Stimulated activated CD4-positive, alpha-beta T cell treated with anti-CD3 and anti-CD28 coated beads, Interleukin-1b, Interleukin-23, amount 100 ng/mL, for 4 hours (primary cell): ENCODE data around the gene CSF3R.
A peak's percentile ranks its signal among the peaks of the same experiment; 100 is the strongest.

Experiments used
- DNase-seq, 2 donors: peaks; one replicate each; pipeline ENCODE4 v3.0.0-alpha.2; 2020; ENCODE audit warnings: low read depth in 2 of 2

CSF3R gene

DNA sequence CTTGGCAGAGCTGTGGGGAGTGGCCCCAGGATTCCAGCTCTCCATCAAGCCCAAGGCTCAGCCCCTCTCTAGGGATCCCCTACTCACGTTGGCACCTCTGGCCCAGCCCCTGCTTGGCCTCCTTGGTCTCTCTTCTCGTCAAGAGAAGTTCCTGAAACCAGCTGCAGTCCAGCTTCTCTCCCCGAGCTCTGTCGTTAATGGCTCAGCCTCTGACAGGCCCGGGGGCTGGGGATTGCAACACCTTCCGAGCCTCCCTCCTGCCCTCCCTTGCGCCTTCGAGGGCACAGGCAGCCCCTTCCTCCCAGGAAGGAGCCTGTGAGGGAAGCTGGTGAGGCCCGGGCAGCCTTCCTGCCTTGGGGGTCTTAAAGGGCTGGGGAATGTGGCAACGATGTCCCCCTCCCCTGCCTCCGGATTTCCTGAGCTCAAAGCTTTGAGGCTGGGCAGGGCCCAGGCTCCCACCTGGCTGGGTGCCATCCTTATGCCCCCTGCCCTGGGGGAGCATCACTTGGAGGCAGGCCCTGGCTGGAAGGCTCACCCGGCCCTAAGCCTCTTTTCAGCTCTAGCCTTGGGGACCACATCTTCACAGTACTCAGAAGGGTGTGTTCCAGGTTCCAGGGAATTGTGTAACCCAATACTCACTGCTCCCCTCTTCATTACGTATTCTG is at the start of gene CSF3R:
TSS of gene CSF3R (minus strand) at position 190 of the 665 bp plus-strand sequence. CDS start 3,417 bp downstream, outside the sequence.
- DNase-seq = no peak

DNA sequence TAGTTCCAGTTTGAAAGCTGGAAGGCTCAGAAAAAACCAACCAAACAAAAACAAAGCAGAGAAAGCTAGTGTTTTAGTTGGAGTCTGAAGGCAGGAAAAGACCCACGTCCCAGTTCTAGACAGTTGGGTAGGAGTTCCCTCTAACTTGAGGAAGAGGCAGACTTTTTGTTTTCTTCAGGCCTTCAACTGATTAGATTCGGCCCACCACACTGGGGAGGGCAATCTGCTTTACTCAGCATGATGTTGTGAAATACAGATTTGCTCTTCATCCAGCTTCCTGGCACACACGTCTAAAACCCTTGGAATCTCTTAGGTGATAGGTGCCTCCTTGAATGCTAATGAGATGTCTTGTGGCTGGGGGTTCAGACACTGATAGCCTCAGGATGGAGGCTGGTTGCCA is 49.1 kb upstream of the CSF3R start:
- DNase-seq = no peak

DNA sequence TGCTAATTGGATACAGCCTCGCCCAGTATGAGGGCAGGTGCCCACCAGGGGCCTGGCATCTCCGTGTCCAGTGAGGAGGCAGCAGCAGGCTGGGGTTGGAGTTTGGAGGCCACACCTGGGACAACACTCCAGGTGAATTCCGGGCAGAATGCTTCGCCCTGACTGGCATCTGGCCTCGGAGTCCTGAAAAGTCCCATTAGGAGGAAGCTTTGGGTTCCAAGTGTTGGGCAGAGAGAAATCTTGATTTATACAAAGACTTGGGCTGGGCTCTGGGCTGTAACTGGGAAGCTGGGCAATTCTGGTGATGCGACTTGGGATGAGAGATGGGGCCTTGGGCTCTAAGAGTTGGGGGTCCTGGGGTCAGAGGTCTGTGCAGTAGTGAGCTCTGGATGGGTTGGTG is 48.1 kb upstream of the CSF3R start:
- no peak for DNase-seq

DNA sequence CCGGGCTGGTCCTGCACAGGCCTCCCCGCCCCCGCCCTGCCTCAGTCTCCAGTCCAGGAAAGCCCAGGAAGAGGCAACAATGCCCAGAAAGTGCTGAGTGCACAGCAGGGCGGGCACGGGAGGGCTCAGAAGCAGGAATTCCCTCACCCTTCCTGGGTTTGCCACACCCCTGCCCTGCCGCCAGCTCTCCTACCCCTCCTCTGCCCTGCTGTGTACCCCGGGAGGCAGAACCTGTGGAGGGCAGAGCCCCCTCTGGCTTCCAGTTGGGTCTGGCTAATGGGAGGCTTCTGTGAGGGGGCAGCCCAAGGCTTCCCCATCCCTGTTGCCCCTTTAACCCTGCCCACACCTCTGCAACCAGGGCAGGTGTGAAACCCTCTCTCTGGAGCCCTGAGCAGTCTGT is 47.5 kb upstream of the CSF3R start:
- no peak for DNase-seq

DNA sequence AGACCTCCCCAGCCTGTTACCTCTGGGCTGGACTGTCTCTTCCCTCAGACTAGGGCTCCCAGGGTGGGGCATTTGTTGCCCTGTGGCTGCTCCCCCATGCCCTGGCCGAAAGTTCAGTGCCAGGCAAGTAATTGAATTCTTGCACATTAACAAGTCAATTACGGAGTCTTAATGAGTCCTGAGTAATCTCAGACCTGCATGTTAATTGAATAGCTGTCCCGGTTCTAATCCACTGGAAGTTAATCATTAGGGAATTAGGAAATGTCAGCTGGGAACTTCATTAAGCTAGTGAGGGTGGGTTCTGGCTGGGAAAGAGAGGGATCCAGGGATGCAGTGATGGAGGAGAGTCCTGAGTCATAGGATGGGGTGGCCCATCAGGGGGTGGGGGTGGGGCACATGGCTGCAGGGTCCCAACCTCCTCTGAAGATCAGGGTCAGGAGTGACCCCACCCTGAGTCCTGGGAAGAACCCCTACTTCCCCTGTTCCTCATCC is 47.1 kb upstream of the CSF3R start:
- no peak for DNase-seq

DNA sequence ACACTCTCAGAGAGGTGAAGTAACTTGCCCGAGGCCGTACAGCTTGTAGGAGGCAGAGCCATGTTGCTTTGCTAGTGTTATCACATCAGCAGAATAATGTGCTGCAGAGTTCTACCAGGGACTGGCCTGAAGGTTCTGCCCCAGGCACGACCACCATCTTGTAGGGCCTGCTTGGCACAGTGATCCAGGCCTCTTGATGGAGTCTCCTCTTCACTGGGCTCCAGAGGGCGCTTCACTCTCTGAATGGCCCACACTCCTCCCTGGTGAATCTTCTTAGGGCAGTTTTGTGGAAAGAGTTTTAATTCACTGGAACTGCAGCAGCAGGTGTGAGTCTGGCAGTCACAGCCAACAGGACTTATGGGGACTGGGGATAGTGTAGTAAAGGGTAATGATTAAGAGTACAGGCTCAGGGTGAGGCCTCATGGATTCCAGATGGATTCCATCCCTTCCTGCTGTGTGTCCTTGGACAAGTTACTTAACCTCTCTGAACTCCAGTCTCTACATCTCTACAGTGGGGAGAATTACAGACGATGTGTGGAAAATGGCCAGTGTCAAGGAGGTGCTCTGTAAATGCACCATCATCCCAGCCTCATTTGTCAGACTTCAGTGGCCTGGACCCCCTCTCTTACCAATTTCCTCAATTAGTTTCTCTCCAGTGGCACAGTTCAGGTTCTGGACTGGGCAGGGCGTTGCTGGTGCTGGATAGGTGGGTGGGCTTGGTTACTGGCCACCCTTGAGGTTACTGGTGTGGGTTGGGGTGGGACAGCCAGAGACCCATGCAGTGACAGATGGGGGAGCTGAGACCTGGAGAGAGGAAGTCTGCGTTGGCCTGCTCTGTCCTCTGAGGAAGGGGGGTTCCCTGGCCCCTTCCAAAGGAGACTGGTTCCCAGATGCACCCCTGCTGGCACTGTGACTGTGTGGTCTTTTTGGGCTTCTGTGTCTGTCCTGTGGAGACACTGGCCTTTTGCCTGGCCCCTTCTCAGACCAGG is 45.9 kb upstream of the CSF3R start:
- DNase-seq = no peak

DNA sequence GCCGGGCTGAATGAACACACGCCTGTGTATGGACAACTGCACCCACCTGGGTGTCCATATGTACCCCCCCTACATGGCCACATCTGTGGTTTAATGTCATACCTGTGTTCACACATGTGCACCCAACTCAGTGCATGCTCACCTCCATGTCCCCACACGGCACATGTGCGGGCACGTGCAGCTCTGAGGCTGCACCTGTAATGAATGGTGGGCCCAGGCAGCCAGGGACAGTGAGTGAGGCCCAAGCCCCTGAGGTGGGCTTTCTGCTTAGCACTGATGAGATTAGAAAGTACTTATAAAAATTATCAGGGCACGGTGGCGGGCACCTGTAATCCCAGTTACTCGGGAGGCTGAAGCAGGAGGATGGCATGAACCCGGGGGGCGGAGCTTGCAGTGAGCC is 42.5 kb upstream of the CSF3R start:
- DNase-seq = no peak

DNA sequence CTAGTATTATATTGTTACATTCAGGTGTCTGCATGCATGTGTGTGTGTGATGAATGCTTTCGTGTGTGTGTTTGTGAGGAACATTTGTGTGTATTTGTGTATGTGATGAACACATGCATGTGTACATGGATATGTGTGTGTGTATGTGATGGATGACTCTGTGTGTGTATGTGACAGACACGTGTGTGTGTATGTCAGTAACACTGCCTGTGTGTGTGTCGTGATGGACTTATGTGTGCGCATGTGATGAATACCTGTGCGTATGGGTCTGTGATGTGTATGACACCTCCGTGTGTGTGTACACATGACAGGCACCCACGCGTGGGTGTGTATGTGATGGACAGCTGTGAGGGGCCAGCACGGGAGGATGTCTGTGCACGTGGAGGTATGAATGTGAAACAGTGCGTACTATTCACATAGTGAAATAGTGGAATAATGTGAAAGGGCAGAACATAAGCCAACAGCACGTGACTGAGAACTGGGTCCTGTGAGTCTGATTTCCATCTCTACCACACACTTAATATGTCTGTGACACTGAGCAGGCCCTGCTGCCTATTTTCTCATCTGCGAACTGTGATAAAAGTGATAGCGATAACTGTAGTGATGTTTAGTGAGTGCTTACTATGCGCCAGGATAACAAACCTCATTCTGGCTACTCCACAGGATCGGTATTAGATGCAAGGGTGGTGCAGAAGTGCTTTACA is 41.8 kb upstream of the CSF3R start:
- DNase-seq = no peak

DNA sequence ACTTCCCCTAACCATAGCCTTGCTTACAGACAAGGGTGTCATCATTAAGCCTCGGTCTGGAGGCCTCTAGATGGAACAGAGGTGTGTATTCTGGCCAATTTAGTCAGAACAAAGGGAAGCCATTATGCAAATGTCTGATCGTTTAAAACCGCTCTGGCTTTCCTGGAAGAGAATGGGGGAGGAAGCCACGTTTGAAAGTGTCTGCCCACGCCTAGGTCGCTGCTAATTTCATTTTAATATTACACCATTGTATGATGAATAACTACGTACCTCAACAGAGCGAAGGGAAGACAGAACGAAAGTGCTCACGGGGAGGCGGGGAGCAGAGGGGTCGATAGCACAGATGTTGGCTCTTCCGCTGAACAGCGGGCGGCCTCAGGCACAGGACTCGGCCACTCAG is 41.1 kb upstream of the CSF3R start:
- DNase-seq = peak; percentile 5 to 12

DNA sequence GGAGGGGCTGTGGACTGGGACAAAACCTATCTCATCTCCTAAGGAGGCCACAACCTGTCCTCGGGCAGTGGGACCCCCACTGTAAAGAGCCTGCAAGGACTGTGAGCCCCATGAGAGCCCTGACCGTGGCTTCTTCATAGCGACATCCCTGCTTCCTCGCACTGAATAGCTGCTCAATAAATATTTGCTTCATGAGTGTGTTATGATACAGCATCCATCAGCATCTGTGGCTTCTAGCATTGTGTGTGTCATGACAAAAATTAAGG is 40.5 kb upstream of the CSF3R start:
- no peak for DNase-seq

DNA sequence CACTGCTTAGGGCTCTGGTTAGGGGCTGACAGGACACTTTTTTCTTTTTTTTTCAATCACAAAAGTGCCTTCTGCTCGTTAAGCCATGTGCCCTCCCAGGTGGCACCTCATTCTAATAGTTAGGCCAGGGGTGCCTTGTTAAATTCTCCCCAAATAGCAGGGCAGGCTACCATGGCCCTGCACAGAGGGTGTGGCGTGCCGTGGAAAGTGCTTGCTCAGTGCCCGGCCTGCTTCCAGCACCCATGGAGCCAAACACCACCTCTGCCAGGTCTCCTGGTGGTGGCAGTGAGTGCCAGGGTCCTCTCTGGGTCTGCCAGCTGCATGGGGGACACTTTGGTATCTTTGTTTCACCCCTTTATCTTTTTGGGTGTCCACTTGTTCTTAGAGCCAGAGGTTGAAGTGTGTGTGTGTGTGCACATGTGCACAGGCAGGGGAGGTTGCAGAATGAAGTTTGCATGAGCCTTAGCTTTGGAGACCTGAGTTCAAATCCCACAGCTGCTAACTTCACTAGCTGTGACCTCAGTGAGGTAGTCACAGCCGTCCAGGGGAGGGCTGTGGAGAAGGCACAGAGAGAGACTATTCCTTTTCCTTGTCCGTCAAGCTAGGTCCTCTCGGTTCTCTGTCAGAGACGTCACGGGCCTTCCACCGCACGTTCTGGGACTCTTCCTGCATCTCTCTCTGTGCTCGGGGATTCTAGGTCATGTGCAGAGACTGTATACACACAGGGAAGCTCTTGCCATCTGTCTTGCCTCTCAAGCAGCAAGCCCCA is 39.9 kb upstream of the CSF3R start:
- no peak for DNase-seq

DNA sequence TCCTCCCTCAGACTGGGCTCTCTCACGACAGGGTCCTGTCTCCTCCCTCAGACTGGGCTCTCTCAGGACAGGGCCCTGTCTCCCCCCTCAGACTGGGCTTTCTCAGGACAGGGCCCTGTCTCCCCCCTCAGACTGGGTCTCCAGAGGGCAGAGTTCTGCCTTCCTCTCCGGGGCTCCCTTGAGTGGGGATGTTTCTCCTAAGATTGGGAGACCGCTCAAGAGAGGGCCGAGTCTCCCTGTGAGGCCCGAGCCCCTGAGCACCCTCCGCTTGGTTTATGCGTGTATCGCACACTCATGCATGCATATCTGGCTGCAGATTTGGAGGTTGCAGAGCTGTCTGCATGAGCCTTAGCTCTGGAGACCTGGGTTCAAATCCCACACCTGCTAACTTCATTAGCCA is 39.3 kb upstream of the CSF3R start:
- DNase-seq = no peak

DNA sequence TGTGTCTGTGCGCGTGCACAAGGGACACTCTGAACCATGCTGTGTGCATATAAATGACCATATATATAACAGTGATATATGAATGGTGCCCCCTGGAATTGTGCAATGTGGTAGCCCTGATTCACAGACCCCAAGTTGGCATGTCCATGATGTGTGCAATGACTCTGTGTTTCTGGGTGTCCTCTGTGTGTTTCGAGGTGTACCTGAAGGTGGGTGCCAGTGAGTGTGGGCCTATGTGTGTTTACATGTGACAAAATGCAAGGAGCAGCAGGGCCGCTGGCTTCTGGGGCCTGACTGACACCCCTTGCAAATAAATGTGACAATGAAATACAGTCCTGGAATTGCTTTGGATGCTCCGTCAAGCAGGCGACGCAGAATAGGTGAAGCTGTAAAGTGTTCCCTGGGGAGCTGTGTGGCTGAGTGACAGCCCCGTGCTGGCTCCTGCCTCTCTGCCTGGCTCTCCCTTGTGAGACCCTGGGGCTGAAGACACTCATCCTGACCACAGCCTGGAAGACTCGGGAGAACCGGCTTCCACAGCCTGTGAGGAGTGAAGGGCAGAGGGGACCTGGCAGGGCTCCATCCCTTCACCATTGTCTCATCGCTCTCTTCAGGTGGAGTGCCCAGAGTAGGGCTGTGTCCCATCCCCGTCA is 38.2 kb upstream of the CSF3R start:
- DNase-seq = no peak

DNA sequence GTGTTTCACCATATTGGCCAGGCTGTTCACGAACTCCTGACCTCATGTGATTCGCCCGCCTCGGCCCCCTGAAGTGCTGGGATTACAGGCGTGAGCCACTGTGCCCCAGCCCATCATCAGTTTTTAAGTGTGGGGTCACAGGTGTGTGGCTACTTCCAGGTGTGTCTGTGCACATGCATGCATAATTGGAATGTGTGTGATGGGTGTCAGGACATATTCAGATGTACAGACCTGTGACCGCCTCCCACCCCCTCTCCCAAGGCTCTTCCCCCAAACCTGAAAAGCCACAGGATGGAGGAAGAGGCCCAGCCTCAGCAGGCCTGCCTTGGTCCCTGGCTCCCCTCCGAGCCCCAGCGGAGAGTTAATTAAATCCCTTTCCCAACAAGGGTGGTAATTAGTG is 37.3 kb upstream of the CSF3R start:
- no peak for DNase-seq

DNA sequence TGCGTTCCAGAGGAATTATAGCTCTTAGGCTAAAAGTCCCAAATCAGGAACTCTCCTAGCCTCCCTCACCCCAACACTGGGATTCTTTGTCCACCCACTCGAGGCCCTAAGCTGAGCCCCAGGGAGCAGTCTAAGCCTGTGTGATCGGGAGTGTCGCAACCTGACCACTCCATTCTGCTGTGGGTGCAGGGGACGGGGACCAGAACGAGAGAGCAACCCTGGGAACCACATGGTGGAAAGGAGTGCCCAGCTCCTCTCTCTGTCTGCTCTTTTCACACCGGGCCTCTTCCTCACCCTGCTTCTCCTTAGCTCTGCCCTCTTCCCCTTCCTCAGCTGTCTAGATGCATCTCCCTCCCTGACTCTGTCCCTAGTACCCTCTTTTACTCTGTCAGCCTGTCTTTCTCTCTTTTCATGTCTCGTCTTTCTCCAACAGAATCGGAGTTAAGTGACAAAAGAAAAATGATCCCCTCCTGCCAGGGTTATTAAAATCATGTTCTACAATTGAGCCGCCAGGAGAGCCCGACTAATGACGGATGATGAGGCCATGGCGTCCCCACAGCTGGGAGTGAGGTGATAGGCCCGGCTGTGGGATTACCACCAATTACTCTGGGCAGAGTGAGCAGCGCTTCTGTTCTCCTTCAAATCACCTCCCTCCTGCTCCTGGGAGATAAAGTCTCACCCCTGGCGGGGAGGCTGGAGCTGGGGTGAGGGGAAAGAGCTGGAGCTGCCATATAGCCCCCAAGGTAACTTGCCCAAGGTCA is 34.5 kb upstream of the CSF3R start:
- no peak for DNase-seq

DNA sequence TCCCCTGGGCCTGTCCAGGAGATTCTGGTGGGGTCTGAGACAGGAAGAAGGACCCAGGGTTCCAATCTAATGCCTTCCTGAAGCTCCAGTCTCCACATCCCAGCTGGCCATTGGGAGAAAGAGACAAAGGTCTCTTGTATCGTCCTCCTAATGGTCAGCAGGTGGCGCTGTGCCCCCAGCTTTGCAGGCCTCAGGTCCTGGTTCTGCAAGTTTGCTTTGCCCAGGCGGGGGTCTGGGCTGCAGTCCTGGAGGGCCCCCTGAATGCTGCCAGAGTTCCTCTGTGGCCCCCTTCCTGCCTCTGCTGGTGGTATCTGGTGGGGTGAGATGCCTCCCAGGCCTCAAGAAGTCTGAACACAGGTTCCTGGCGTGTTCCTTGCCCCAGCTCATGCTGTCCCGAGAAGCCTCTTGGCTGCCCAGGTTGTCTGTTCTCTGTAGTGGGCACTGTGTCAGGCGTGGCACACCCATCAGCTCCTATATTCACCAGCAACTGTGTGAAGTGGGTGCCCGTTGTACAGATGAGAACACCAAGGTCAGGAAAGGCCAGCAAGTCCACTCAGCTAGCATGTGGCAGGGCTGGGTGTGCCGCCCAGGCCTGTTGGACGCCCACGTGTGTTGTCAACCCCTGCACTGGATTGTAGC is 33.8 kb upstream of the CSF3R start:
- peak; percentile 12 to 29 for DNase-seq

DNA sequence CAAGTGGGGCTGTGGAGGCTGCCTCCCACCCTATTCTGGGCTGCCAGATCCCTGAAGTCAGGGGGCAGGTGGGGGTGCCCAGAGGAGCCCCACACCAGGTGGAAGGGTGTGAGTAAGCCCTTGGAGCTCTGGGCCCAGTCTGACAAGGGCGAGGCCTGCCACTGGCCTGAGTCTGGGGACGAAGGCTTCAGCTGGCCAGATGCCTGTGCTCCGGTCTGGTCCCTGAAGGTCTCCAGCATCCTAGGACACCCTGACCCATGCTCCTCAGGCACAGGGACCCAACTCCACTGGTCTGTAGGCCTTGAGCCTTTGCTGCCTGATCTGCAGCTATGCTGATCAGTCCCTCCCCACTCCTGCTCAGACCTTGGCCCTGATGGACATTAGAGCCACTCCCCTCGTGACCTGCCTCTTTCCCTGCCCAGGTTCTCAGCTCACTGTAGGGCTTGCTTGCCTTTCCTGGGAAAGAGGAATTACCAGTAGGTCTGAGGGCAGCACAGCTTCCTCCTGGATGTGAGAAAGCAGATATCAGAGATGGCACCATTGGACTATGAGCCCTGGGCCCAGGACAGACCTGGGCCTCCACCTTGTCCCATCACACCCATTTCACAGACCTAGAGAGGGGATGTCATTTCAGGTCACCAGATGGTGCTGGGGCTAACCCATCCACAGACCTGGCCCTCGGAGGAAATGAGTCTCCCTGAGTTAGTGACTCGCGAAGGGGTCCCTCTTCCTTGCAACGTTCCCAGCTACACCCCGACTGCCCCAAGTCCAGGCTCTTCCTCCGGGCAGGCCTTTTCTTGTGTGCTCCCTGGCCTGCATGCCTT is 32.8 kb upstream of the CSF3R start:
- no peak for DNase-seq

DNA sequence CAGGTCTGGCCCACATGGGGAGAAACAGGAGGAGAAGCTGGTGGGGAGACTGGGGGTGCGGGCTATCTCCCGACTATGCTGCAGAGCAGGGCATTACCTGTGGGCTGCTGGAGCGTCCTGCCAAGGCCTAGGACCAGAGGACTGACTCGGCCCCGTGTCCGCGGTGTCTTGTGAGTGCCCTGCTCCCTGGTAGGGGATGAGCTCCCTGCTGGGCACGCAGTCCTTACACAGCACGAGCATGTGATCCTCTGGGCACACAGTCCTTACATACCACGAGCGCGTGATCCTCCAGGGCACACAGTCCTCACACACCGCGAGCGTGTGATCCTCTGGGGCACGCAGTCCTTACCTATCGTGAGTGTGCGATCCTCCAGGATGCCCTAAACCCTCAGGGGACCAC is 31.8 kb upstream of the CSF3R start:
- DNase-seq = no peak
